ENCODE data around the gene NPB. TPM values are rescaled to one million over a fixed set of nuclear protein-coding genes. Genes with fewer than 3 reads are reported as not detected.

NPB gene
- polyA plus RNA-seq, 1 of the 3 experiments (the other 2 are of a cell fraction), result 2.4 TPM

GRCh38 chr17:81903415-81903831 is 1.4 kb downstream of the NPB start (continued):
- no peak for TF ChIP-seq RCOR1 (IDR thresholded peaks at IDR 0.05; ENCODE audit: low read length)

GRCh38 chr17:81903896-81904599 is 2.0 kb downstream of the NPB start:
- Histone ChIP-seq H3F3A (replicated peaks; ENCODE audit: insufficient read depth) (peaks cover 12% of the 10 kb centered on the region), H3K4me3 (ENCODE audit: low read depth in 2 of 2, low read length in 1 of 2) (no peak overlapping the region), H4K20me1 (ENCODE audit: insufficient read depth) (0 out of 2 replicates have a peak, but pooled peaks cover 4% of the 10 kb centered on the region), H3K36me3 (replicated peaks in 1 of 2; ENCODE audit: control insufficient read depth in 1 of 2, insufficient read depth in 2 of 2, low read length in 1 of 2) (peaks cover 10 to 62% of the 10 kb centered on the region in 2 experiments), H3K9me2 (no peaks in the 10 kb centered on the region), H3K79me2 (ENCODE audit: insufficient read depth) (no peaks in the 10 kb centered on the region), H3K9ac (no peak overlapping the region), H3K27me3 (ENCODE audit: insufficient read depth) (no peaks in the 10 kb centered on the region), H3K4me2 (no peak overlapping the region), H3K4me1 (ENCODE audit: control insufficient read depth in 1 of 2, insufficient read depth in 2 of 2, low read depth in 1 of 2, low read length in 1 of 2) (peaks cover 0 to 10% of the 10 kb centered on the region in 2 experiments; a peak in 1 of 4 replicates), H3K27ac (ENCODE audit: low read depth in 2 of 2, low read length in 1 of 2) (no peak overlapping the region), H3K9me3 (no peaks in the 10 kb centered on the region), H2AFZ (ENCODE audit: low read depth) (no peak overlapping the region)
- no peak for TF ChIP-seq PBX3 (IDR thresholded peaks at IDR 0.05)
- TF ChIP-seq USF1 (IDR thresholded peaks at IDR 0.05; ENCODE audit: borderline replicate concordance, low read depth), result no peak
- no peak for TF ChIP-seq NRF1 (IDR thresholded peaks at IDR 0.05; ENCODE audit: low read depth, low read length)
- no peak for TF ChIP-seq ELF1 (IDR thresholded peaks at IDR 0.05)
- no peak for TF ChIP-seq RAD21 (IDR thresholded peaks at IDR 0.05; ENCODE audit: low read length)
- no peak for TF ChIP-seq REST (IDR thresholded peaks at IDR 0.05; ENCODE audit: low read depth, low read length)
- TF ChIP-seq RCOR1 (IDR thresholded peaks at IDR 0.05; ENCODE audit: low read length), result no peak
- no peak for TF ChIP-seq FOXJ3 (CRISPR knock-in tag; IDR thresholded peaks at IDR 0.05)
- TF ChIP-seq CTCF (IDR thresholded peaks at IDR 0.05), result no peak
- CTCF ChIA-PET, result interaction anchor here (0.5 to 2.3 kb wide), 3 partner anchors 14 to 56 kb away, joined by 3 to 8 read pairs (median 3); partner anchors contain the start of genes MAFG and SIRT7
- WGBS (ENCODE audit: low lambda C conversion rate), result 97% methylated on average over 20 of the region's 24 CpGs
- no peak for DNase-seq
- POLR2A ChIA-PET, result no interaction called here
